ENCODE data around the gene IBA57.

Gene IBA57

DNA sequence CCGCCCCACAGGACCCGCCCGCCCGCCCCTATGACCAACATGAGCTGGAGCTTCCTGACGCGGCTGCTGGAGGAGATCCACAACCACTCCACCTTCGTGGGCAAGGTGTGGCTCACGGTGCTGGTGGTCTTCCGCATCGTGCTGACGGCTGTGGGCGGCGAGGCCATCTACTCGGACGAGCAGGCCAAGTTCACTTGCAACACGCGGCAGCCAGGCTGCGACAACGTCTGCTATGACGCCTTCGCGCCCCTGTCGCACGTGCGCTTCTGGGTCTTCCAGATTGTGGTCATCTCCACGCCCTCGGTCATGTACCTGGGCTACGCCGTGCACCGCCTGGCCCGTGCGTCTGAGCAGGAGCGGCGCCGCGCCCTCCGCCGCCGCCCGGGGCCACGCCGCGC is 7.9 kb upstream of the IBA57 start:
- no peak for DNase-seq

- DNase-seq = no peak
These were observed 7.2 kb upstream of the IBA57 start for GRCh38 chr1:228158151-228159007.

- no peak for DNase-seq
These were observed 6.5 kb upstream of the IBA57 start for GRCh38 chr1:228159008-228159665.

DNA sequence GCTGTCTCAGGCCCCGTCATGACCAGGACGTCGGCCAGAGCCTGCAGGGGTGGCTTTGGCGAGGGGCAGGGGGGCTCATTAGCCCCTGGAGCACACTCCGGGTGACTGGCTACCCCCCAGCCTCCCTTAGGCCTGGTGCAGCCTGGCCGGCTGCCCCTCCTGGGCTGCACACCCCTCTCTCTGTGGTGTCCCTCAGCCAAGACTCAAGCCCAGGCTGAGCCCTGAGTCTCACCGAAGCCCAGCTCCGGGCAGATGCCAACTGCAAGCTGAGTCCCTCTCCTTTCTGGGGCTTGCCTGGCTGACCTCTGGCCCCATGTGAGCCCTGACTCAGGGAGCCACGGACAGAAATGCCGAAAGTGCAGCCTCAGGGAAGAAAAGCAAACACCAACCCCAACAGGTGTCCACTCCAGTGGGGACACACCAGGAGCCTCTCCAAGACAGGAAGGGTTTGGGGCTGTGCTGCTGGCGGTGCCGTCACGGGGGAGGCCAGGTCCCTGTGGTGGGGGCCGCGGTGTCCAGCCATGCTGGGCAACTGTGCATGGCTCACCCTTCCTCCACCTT is 5.3 kb upstream of the IBA57 start:
- DNase-seq = no peak

DNA sequence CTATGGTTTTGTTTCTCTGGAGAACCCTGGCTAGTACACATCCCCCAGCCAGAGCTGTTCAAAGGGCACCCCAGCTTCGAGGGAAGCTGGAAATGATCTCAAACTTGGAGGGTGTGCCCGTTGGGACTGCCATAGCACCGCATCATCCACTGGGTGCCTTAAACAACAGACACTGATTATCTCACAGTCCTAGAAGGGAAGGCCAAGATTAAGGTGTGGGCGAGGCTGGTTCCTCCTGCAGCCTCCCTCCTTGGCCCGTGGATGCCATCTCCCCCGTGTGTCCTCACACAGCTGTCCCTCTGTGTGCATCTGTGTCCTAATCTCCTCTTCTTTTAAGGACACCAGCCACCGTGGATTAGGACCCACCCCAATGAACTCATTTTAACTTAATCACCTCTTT is 4.2 kb upstream of the IBA57 start:
- DNase-seq = no peak

DNA sequence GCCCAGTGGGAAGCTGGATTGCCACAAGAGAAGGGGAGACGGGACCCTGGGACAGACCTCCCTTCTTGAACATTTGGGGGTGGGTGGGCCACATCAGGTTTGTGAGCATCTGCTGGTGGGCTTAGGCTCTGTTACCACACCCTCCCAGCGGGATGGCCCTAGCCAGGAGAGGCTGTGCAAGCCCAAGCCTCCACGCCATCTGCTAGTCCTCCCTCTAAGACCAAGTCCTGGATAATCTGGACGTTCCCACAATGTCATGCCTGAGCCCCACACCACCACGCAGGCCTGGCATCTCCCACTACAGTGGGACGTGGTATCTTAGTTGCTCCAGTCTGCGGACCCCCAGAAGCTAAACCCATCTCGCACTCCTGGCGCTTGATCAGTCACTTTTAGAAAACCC is 3.7 kb upstream of the IBA57 start:
- no peak for DNase-seq

- DNase-seq = no peak
These were observed 3.2 kb upstream of the IBA57 start for GRCh38 chr1:228162286-228163006.

GRCh38 chr1:228163007-228163753 is 2.4 kb upstream of the IBA57 start:
- DNase-seq = no peak

DNA sequence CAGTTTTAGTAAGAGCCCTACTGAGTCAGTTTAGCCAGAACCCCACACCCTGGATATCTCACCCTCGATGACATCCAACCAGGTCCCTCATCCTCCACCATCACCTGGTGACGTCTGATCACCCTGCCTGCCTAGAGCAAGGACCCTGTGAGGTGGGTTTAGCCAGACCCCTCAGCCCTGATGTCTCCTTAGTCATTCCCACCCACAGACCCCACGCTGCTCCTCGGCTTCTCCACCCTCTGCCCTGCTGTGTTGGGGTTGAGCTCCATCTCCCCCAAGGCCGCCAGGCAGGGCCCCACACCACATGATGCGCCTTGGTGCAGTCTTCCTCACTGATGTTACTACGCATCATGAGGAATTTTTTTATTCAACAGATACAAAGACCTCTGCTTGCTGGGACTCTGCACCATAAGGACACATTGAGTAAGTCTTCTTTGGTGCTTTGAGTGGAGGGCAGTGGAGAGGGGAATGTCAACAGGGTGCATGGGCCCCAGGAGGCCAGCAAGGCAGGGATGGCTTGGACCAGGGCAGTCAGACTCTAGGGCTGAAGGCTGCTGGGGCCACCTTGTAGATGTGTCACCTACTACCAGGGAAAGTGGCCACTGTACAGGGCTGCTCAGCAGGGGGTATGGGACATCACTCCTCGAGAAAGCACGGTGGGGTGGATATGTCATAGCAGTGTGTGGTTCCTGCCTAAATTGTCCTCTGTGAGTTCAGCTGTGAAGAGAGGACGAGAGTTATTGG is 1.7 kb upstream of the IBA57 start:
- DNase-seq = no peak

GRCh38 chr1:228164561-228165371 is 838 bp upstream of the IBA57 start:
- DNase-seq = no peak

GRCh38 chr1:228166170-228166936 is 749 bp downstream of the IBA57 start:
- no peak for DNase-seq

- DNase-seq = no peak
These were observed 3.1 kb downstream of the IBA57 start for GRCh38 chr1:228168563-228169270.

DNA sequence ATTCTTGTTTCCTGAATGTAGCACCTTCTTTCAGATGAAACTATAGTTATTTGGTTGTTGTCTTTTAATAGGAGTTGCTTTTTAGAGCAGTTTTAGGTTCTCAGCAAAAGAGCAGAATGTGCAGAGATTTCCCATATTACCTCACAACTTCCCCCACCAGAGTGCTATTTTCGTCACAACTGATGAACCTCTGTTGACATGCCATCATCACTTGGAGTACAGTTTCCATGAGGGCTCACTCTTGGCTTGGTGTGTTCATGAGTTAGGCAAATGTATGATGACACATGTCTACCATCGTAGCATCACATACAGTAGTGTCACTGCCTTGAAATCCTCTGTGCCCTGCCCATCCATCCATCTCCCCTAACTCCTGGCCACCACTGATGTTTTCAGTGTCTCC is 3.7 kb downstream of the IBA57 start:
- DNase-seq = no peak

GRCh38 chr1:228170666-228171065 is 5.1 kb downstream of the IBA57 start:
- no peak for DNase-seq

- no peak for DNase-seq
These were observed 5.8 kb downstream of the IBA57 start for GRCh38 chr1:228171221-228171891.

DNA sequence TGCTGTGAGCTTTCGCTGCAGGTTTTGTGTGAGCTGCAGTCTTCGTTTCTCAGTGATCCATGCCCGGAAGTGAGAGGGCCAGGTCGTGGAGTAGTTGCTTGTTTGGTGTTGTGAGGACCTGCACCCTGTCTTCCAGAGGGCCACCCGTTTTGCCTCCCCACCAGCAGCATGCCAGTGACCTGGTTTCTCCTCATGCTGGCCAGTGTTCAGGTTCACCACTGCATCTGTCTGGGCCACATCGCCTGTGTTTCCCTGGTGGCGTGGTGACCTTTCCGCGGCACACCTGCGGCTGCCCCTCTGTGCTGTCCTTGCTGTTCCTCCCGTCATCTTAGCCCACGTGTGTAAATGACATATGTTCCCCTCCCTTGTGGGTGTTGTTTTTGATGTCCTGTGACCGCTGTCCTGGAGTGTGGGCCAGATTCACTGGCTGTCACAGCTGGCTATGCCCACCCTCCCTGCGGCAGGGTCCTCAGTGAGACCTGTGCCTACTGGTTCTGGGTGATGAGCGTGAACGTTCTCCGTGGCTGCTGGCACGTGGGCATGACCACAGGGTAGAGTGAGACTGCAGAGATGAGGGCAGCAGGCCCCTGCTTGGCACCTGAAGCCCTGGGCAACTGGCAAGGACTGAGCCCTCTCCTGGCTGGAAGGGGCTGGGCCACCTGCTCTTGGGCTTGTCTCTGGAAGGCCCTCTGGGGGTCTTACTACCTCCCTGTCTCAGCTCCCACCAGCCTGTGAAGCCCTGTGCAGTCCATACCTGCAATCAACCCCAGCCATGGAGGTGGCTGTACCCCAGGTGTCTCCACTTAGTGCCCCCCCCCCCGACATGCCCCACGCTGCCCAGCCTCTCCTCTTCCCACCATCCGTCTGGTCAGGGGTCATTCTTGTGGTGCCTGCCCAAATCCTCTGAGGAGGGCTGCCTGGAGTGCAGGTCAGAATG is 7.3 kb downstream of the IBA57 start:
- DNase-seq = no peak

- DNase-seq = peak; percentile 2
These were observed 8.2 kb downstream of the IBA57 start for GRCh38 chr1:228173528-228174481.

Measured in NCI-H526 treated with DMSO at 0.1 percent for 48 hours (cell line).